ENCODE measurements around the gene ZNF396.

DNA sequence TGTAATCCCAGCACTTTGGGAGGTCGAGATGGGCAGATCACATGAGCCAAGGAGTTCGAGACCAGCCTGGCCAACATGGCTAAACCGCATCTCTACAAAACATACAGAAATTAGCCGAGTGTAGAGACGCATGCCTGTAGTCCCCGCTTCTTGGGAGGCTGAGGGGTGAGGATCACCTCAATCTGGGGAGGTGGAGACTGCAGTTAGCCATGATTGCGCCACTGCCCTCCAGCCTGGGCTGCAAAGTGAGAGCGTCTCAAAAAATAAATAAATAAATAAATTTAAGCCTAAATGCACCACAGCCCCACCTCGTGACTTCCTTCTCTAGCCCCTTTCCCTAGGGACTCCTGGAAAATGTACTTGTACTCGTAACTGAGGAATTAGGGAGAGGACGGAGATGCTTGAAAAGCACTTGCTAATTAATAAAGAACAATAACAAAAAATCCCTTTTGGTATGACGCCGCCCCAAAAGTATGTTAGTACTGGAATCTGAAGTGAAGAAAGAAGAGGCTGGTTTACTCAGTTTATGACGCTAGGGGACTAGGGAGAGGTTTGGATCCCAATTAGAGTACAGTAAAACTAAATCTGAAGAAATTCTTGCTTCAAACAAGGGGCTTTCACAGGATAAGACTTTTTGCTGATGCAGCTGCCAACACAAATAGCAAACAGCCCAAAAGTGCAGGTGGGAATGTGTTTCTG is 887 bp upstream of the ZNF396 start:
- TF ChIP-seq POLR2A (IDR thresholded peaks at IDR 0.05) = no peak
- TF ChIP-seq, protein P1, sequence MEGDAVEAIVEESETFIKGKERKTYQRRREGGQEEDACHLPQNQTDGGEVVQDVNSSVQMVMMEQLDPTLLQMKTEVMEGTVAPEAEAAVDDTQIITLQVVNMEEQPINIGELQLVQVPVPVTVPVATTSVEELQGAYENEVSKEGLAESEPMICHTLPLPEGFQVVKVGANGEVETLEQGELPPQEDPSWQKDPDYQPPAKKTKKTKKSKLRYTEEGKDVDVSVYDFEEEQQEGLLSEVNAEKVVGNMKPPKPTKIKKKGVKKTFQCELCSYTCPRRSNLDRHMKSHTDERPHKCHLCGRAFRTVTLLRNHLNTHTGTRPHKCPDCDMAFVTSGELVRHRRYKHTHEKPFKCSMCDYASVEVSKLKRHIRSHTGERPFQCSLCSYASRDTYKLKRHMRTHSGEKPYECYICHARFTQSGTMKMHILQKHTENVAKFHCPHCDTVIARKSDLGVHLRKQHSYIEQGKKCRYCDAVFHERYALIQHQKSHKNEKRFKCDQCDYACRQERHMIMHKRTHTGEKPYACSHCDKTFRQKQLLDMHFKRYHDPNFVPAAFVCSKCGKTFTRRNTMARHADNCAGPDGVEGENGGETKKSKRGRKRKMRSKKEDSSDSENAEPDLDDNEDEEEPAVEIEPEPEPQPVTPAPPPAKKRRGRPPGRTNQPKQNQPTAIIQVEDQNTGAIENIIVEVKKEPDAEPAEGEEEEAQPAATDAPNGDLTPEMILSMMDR (IDR thresholded peaks at IDR 0.05) = no peak

Data from heart left ventricle (tissue), 13 donors.